DOHH2 (cell line): ENCODE data around the gene PDZRN3.

Experiments
- EZH2phosphoT487 ChIP-seq: fragments of 200-600 bp; sonication (generic); IDR thresholded peaks from 2 replicates; pipeline ENCODE4 v1.6.1; 2017; ENCODE audit warnings: borderline replicate concordance, mild to moderate bottlenecking, antibody characterized with exemption, low read length, moderate library complexity, mixed read lengths
- TF ChIP-seq, protein P1 (sequence below): fragments of 200-600 bp; sonication (generic); IDR thresholded peaks from one replicate; pipeline ENCODE4 v1.5.1; 2014; ENCODE audit warnings: antibody characterized with exemption, mild to moderate bottlenecking, low read depth, low read length; ENCODE audit not compliant: poor library complexity, severe bottlenecking

DNA sequence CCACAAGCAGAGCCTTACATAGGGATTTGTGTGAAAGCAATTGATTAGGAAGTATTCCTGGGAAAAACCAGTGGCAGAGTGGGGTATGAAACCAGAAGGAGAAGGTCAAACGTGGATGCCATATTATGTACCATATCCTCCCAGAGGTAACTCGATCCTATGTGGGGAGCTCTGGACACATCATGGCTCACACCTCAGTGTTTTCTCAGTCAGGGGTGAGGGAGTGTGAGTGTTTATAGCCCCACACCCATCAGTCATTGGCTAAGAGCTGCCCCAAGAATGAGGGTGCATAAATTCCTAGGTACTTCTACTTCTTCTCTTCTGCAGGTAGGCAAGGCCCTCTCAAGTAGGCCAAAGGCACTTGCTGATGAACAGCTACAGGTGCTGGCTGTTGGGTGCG lies 28.2 kb upstream of the PDZRN3 start:
- TF ChIP-seq, protein P1, sequence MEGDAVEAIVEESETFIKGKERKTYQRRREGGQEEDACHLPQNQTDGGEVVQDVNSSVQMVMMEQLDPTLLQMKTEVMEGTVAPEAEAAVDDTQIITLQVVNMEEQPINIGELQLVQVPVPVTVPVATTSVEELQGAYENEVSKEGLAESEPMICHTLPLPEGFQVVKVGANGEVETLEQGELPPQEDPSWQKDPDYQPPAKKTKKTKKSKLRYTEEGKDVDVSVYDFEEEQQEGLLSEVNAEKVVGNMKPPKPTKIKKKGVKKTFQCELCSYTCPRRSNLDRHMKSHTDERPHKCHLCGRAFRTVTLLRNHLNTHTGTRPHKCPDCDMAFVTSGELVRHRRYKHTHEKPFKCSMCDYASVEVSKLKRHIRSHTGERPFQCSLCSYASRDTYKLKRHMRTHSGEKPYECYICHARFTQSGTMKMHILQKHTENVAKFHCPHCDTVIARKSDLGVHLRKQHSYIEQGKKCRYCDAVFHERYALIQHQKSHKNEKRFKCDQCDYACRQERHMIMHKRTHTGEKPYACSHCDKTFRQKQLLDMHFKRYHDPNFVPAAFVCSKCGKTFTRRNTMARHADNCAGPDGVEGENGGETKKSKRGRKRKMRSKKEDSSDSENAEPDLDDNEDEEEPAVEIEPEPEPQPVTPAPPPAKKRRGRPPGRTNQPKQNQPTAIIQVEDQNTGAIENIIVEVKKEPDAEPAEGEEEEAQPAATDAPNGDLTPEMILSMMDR: no peak
- no peak for TF ChIP-seq EZH2phosphoT487
